GM12878 (cell line): ENCODE measurements around the gene DAZAP2.

Experiments used
- CHD2 ChIP-seq: IDR thresholded peaks from 2 replicates; pipeline ENCODE4 v1.6.1; 2011; ENCODE audit warnings: low read depth, low read length, improper control_type of control experiment, borderline replicate concordance
- CTCF ChIP-seq, 3 experiments: IDR thresholded peaks in 2 of 3; conservative IDR thresholded peaks in 1 of 3; 2 replicates each; pipeline ENCODE4 v1.5.1; 2011; ENCODE audit warnings: low read depth in 3 of 3, low read length in 3 of 3, mild to moderate bottlenecking in 3 of 3, control low read depth in 2 of 3, moderate library complexity in 2 of 3, inconsistent platforms in 1 of 3, mixed read lengths in 1 of 3; ENCODE audit not compliant: control insufficient read depth in 2 of 3, insufficient read depth in 1 of 3; ENCODE audit errors: extremely low read depth in 1 of 3
- HDAC2 ChIP-seq: fragments of 200-600 bp; sonication (generic); IDR thresholded peaks from 2 replicates; pipeline ENCODE4 v1.6.1; 2017
- KAT2A ChIP-seq: conservative IDR thresholded peaks from 2 replicates; pipeline ENCODE4 v1.6.1; 2011; ENCODE audit warnings: low read depth, low read length; ENCODE audit not compliant: control insufficient read depth
- MAX ChIP-seq: IDR thresholded peaks from 2 replicates; pipeline ENCODE4 v1.6.1; 2012; ENCODE audit warnings: low read depth, low read length, improper control_type of control experiment
- PKNOX1 ChIP-seq: fragments of 450-650 bp; IDR thresholded peaks from 2 replicates; pipeline ENCODE4 v1.6.1; 2016; ENCODE audit warnings: mild to moderate bottlenecking
- POLR2AphosphoS5 ChIP-seq: IDR thresholded peaks from 2 replicates; pipeline ENCODE4 v1.6.1; 2011; ENCODE audit warnings: mild to moderate bottlenecking, low read length, inconsistent platforms
- SP1 ChIP-seq: IDR thresholded peaks from one replicate; pipeline ENCODE4 v1.6.1; 2011; ENCODE audit warnings: low read depth, low read length
- TBL1XR1 ChIP-seq: IDR thresholded peaks from 2 replicates; pipeline ENCODE4 v1.6.1; 2012; ENCODE audit warnings: low read depth, low read length, improper control_type of control experiment
- ZNF592 ChIP-seq: fragments of 450-650 bp; IDR thresholded peaks from 2 replicates; pipeline ENCODE4 v1.6.1; 2017; ENCODE audit warnings: mild to moderate bottlenecking, moderate library complexity

GRCh38 chr12:51192284-51192671 lies 46.3 kb upstream of the DAZAP2 start:
- TF ChIP-seq CHD2 (no peak), CTCF (IDR thresholded peaks at IDR 0.05 in 2 of 3, conservative IDR thresholded peaks at IDR 0.05 in 1 of 3; ENCODE audit: control insufficient read depth in 2 of 3, extremely low read depth in 1 of 3, insufficient read depth in 1 of 3, low read depth in 3 of 3, low read length in 3 of 3) (peak in 1 of 3 experiments; percentile 27; a peak in 1 of 6 replicates), SP1 (no peak), POLR2AphosphoS5 (no peak), TBL1XR1 (no peak), KAT2A (no peak), HDAC2 (no peak), MAX (no peak), PKNOX1 (no peak), ZNF592 (no peak)
